Right renal cortex interstitium (tissue), 3 donors: ENCODE data around the gene ATF5. TPM values are rescaled to one million over a fixed set of nuclear protein-coding genes. Genes with fewer than 3 reads are reported as not detected.
"Not testable (repeated sequence)": the region's sequence is repeated elsewhere in the genome, so short reads cannot be mapped to it uniquely, and the experiment has no call there.

Experiments used
- DNase-seq, 3 donors: peaks; one replicate each; pipeline ENCODE4 v3.0.0-alpha.2; 2013; ENCODE audit warnings: low read depth in 3 of 3, low spot score in 2 of 3
- polyA plus RNA-seq, 3 donors: library from polyadenylated mRNA; unstranded; fragments of 120-200 nt; gene quantifications; one replicate each; pipeline ENCODE4 v1.2.1, GENCODE V29; 2013; ENCODE audit not compliant: insufficient read length in 3 of 3

The ATF5 gene
- polyA plus RNA-seq, 3 donors: 19.7 to 20.8 (median 20.6) TPM

DNA sequence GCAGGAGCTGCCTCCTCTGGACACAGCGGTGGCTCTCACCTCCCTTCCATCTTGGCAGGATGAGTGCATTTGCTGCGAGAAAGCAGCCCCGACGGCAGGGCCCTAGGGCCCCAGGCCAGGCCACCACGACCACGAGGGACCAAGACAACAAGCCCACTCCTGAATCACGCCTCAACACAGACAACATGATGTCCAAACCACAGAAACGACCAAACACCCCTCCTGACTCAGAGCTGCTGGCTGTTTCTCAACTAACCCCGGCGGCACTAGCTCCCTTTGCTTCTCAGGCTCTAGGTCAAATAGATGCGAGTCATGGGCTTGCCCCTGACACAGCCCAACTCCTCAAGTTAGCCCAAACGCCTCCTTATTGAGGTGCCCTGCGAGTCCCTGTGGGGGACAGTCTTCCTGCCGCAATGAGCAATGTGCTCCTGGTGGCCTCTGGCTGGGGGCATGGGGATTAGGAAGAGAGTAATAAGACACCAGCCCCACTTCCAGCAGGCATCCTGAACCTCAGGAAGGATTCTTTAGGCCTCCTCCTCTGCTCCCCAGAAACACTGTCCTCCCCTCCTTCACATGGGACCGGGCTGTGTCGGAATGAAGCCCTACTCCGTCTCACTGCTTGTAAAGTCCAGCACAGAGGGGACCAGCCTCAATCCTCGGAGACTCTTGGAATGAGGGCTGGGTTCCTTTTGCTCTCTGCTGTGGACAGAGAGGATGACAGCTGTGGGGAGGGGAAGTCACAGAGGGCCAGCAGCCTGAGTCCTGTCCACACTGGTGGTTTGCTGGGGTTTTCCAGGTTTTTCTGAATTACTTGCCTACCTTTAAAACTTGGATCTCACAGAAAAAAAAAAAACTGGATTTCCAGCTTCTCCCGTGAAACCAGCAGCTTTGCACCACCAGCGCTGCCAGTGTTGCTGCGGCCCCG lies 6.9 kb upstream of the ATF5 start:
- DNase-seq: no peak

- DNase-seq: no peak
These were observed 5.7 kb upstream of the ATF5 start for GRCh38 chr19:49923055-49924003.

DNA sequence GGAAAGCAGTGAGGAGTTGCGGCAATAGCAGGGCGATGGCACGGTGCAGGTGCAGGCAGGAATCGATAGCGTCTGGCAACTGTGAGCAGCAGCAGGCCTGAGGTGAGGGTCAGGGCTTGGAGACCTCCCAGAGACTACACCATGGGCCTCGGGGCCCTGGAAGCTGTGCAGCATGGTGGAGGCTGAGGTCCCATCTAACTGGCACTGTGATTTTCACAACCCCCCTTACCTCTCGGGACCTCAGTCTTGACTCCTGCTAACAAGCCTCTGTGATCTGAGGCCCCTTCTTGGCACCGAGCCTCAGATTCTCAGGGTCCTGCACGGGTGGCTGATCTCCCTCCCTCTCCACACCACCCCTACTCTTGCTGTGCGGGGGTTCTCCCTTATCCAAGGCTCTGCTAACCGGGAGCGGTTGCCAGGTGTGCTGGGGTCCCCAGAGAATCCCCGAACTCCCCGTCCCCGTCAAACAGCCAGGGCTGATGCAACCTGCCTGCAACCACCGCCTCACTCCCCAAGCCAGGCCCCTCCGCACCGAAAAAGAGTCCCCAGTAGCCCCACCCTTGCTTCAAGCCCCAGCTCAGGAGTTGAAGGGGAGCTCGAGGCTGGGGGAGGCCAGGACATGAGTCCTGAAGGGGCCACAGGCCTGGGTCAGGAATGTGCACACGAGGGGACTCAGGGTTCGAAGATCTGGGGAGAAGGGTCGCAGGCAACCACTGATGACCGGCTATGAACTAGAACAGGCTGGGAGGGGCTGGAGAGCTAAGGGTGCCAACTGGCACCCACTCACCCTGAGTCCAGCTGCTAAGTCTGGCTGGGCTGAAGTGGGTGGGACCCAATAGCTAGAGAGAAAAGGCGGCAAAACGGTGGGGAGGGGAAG lies 4.8 kb upstream of the ATF5 start:
- DNase-seq: no peak

DNA sequence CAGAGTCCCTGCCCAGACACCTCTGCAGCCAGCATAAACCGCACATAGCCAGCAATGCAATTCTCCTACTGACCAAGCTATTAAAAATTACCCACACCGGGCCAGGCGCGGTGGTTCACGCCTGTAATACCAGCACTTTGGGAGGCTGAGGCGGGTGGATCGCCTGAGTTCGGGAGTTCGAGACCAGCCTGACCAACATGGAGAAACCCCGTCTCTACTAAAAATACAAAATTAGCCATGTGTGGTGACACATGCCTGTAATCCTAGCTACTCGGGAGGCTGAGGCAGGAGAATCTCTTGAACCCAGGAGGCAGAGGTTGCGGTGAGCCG lies 4.2 kb upstream of the ATF5 start:
- not testable (repeated sequence) for DNase-seq

- no peak for DNase-seq
These were observed 3.5 kb upstream of the ATF5 start for GRCh38 chr19:49925486-49925885.

DNA sequence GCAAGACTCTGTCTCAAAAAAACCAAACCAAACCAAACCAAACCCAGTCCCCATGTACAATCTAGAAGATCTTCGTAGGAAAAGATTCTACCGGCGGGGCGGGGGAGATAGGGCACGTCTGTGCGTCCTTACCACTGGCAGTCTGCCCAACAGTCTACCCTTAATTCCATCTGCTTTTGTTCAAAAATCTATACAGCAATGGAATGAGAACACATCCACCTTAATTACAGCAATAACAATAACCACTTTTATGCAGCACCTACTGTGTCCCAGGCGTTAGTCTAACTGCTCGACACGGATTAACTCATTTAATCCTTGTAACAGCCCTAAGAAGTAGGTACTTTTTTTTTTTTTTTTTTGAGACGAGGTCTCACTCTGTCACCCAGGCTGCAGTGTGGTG lies 2.5 kb upstream of the ATF5 start:
- no peak for DNase-seq

GRCh38 chr19:49927526-49928264 lies 1.3 kb upstream of the ATF5 start:
- DNase-seq: no peak

DNA sequence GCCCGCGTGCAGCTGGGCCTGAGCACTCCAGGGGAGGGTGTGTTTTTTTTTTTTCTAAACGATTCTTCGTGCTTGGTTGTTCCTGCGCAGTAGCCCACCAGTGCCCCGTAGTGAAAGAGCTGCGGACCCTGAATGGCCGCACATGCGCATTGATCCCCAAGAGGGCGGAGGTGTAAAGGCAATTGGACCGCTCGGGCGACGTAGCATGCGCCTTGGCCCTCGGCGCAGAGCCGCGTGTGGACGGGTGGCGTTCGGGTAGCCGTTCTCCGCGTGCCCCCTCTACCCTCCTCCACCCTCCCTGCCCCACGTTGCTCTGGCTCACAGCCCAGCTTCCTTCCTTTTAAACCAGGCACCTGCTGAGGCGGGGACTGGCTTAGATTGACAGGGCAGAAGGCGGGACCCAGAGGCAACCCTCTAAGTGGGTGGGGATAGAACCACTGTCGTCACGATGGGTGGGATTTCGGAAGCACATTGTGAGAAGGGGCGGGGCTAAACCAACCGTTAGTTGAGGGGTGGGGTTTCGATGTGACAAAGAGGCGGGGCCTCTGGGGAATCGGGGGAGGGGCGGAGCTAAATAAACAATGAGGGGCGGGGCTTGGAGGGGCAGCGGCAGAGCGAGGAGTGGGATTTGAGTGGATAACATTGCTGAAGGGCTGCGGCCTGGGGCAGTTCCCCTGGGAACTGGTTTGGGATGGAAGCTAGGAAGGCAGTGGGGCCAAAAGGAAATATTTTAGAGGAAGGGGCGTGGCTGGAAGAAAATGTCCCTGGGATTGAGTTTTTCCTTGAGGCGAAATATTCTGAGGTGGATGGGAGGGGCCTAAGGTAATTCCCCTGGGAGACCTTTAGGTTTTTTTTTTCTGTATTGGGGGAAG lies 842 bp downstream of the ATF5 start:
- DNase-seq: peak; percentile 88 to 91 (median 88)

DNA sequence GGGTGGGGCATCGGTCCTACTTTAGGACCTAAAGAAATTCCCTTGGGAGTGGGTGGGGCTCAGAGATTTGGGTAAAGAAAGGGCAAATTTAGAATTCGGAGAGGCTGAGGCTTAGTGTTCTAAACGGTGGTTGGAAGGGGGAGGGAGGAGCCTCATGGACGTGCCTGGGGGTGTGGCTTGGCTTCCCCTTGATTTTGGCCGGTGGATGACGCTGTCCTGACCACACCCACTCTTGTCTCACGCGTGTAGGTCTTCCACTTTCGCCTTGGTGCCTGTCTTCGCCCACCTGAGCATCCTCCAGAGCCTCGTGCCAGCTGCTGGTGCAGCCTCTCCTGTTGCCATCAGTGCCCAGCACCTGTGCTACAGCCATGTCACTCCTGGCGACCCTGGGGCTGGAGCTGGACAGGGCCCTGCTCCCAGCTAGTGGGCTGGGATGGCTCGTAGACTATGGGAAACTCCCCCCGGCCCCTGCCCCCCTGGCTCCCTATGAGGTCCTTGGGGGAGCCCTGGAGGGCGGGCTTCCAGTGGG lies 1.5 kb downstream of the ATF5 start:
- no peak for DNase-seq

DNA sequence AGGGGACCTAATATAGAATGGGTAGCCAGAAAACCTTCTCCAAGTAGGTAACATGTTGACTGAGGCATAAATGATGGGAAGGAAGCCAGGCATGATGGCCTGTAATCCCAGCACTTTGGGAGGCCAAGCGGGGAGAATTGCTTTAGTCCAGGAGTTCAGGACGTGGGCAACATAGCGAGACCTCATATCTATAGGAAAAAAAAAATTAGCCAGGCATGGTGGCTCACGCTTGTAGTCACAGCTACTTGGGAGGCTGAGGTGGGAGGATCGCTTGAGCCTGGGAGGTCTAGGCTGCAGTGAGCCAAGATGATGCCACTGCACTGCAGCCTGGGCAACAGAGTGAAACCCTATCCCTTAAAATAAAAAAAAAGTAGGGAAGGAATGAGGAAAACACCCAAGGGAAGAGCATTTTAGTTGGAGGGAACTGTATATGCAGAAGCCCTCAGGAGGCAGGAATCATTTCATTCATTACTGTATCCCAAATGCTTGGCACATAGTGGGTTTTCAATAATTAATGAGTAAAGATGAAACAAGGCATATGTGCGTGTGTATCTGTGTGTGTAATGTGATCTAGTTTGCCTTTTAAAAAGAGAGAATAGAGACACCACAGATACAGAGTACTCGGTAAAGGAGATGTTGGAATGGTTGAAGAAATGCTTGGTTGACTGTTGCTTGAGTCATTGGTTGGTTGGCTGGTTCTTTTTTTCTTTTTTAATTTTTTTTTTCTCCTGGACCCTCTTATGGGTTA lies 2.5 kb downstream of the ATF5 start:
- no peak for DNase-seq

DNA sequence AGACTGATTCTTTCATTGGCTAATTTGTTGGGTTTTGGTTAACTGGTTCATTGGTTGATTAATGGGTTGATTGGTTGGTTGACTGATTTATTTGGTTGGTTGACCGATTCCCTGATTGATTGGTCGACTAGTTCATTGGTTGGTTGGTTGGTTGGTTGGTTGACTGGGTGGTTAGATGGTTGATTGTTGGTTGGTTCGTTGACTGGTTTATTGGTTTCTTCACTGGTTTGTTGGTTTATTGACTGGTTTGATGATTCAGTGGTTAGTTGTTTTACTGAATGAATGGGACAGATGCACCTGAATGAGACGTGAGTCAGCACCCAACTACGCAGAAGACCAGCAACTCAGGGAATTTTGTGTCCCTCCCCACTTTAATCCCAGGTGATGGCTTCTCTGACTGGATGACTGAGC lies 3.0 kb downstream of the ATF5 start:
- DNase-seq: no peak

DNA sequence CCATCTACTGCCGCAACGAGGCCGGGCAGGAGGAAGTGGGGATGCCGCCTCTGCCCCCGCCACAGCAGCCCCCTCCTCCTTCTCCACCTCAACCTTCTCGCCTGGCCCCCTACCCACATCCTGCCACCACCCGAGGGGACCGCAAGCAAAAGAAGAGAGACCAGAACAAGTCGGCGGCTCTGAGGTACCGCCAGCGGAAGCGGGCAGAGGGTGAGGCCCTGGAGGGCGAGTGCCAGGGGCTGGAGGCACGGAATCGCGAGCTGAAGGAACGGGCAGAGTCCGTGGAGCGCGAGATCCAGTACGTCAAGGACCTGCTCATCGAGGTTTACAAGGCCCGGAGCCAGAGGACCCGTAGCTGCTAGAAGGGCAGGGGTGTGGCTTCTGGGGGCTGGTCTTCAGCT lies 3.7 kb downstream of the ATF5 start:
- DNase-seq: no peak

DNA sequence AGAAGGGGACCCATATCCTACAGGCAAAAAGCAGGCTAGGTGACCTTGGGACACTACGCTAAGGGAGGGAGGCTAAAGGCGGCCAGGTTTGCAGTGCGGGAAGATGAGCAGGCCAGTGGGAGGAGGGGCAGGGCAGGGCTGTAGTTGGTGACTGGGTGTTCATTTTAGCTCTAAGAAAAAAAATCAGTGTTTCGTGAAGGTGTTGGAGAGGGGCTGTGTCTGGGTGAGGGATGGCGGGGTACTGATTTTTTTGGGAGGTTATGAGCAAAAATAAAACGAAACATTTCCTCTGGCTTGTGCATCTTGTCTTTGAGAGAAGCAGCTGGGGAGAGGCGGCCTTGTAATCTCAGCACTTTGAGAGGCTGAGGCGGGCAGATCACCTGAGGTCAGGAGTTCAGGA lies 4.6 kb downstream of the ATF5 start:
- no peak for DNase-seq

DNA sequence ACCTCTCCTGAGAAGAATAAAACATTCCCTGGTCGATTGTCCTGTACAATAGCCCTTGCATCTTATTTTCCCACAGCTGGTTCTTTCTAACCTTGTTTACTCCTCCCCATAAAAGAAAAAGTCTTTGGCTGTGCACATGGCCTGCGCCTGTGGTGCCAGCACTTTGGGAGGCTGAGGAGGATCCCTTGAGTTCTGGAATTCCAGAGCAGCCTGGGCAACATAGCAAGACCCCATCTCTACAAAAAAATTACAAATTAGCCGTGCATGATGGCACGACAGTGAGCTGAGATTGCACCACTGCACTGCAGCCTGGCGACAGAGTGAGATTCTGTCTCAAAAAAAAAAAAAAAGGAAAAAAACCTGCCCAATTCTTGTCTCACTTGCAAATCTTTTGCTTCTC lies 7.5 kb downstream of the ATF5 start:
- DNase-seq: no peak

- peak in 1 of 3 donors; percentile 56 for DNase-seq
These were observed 8.9 kb downstream of the ATF5 start for GRCh38 chr19:49937750-49938381.

- DNase-seq: no peak
These were observed 9.7 kb downstream of the ATF5 start for GRCh38 chr19:49938662-49939061.

DNA sequence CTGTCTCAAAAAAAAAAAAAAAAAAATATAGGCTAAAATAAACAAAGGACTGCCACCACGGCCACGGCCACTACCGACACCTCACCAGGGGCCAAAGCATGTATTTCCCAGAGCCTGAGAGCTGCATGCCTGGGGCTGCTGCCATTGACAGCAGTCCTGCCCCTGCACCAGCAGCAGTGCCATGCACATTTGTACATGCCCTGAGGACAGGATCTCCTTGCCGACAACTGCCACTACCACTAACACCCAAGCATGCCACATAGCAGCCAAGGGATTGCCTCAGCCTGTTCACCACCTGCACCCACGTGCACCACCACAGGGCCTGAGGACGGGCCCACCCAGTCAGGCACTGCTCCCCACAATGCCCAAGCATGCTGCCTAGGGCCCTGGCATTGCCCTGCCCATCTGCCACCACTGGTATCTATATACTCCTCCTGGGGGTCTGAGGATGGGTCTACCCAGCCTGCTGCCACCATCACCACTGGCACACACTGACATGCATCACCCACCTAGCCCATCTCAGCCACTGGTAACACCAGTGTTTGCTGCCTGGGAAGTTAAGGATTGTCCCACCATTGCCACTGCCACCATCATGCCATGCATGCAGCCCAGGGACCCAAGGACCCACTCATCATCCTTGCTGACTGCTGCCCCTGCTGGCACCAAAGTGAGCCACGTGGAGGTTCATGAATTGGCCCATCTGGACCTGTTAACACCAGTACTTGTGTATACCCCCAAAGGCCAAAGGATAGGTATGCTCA lies 10.9 kb downstream of the ATF5 start:
- no peak for DNase-seq
